Effector CD8-positive, alpha-beta T cell (primary cell): ENCODE data around the gene ZIC4.

ENCODE experiments used
- DNase-seq: peaks from one replicate; lab custom pipeline; 2025; lab: John Stamatoyannopoulos, UW

The ZIC4 gene

DNA sequence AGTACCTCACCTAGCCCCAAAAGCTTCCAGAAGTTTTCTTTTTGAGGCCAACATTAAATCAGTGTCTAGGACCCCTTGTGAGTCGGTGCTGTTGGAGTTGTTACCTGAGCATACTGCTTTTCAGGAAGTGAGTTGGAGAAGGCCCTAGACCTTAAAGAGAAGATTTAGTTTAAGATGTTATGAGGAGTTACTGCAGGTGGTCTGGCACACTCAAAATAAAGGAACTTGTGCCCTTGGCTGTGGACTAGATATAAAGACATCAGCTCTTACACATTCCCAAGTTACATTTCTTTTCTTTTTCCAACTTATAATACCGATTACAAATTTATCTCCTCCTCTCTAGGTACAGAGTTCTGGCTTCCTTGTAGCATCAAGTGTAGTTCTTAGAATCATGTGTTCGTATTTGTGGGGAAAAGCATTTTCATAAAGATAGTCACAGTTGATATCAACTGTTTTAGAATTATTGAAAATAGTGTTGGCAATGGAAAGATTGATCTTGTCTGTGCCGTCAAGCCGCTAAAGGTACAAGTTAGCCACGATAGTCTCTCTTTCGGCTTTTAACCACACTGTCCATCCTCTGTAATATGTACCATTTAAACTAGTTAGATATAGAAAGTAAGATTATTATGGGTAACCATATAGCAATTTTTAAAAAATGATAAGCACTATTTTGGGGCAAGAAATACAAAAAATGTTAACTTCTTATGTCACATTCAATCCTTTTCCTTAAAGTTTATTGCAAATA is 11.4 kb upstream of the ZIC4 start:
- no peak for DNase-seq

DNA sequence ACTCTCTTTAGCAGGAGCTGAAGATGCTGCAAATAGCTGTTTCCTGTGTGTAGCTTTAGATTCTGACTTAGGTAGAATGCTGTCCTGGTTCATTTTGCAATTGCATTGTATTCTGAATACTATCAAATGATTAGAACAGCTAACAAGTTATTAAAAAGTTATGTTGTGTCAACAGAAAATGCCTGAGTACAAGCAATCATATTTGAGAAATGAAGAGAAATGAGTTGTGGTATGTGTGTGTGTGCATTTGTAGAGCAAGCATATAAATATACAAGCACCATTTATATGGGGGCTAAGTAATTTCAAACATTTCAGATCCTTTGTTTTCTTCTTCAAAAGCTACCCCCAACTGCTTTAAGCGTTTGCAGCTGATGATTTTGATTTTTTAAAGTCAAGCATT is 10.6 kb upstream of the ZIC4 start:
- no peak for DNase-seq

DNA sequence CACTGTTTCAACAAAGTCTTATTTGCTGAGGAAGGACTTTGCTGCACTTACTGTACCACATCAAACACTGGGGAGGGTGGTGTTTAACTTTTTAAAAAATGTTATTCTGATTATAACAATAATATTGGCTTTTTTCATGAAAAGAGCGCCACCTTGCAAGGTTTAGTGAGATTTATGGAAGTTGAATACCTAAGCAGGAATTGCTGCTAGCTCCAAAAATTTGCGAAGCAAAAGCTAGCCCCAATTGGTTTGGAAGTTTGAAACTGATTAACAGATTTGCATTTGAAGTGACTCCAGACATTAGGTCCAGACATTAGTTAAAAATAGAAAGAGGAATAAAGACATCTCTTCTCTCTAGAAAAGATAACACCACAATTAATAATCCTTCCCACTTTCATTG is 9.5 kb upstream of the ZIC4 start:
- no peak for DNase-seq

DNA sequence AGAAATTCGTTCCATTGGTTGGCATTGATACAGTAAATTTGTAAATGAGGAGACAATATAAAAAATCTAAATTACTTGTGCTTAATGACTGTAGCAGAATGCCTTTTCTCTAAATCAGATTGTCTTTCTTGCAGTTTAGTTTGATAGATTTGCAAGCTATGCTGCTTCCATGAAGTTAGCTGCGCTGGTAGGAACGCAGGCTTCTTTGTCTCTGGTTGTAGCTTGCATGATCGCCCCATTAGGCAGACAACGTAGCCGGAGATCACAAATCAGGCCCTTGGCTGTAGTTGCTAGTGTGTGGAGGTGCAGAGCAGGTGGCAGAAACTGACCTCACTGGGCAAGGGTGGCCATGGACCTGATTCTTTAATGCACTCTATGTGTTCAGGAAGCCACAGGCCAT is 8.9 kb upstream of the ZIC4 start:
- DNase-seq = no peak

DNA sequence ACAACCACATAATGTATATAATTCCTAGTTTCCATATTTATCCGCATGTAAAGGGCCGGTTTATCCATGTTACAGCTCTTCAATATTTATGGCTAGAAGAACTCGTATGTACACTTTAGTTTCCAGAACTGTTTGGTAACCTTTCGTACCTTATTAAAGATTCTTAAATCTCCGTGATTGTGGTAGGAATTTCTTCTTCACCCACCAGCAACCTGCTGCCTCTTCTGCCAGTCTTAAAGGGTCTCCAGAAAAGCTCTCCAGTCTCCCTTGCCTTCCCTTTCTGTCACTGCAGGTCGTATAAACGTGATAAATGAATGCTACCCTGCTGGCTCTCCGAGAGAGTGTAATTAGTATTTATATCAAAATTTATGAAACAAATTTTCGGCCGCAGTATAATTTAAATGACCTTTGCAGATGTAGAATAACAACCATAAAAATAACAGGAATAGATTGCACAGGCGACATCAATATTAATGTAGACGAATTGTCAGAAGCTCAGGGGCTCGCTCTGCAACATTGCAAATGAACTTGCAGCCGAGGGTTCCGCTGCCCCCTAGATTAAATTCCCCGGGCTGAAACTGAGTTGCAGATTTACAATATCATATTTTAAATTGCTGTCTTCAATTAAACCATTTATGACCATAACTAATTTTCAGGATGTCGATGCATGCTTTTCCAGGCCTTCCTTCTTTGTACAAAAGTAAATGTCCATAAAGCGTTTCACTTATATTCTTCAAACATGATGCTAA is 8.2 kb upstream of the ZIC4 start:
- DNase-seq = no peak

DNA sequence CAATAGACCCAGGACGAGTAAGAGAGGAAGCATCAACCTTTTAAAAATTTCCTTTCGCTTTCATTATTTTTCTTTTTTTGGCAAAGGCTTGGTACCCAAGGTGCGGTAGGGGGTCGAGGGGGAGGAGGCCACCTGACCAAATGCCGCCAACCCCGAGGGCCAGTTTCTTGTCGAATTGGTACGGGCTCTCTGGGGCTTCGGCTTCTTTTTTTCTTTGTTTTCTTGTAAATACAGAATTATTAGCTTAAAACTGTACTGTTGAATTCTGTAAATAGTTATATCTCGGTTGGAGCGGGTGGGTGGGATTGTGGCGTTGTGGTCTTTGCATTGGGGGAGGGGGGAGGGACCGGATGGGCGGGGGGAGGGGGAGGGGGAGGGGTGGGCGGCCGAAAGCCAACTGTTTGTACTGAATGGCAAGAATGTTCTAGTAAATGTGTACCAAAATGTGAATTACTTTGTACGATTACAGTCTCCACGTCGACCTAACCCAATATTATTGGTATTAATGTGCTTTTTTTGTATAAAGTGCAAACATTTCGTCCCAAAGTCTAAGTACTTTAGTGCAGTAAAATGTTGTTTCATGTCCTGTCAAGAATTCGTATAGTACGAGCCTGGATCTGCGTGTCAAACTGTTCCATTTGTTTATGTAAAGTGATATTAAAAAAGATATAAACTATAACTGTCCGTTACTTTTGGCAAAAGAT is 7.5 kb upstream of the ZIC4 start:
- DNase-seq = no peak

DNA sequence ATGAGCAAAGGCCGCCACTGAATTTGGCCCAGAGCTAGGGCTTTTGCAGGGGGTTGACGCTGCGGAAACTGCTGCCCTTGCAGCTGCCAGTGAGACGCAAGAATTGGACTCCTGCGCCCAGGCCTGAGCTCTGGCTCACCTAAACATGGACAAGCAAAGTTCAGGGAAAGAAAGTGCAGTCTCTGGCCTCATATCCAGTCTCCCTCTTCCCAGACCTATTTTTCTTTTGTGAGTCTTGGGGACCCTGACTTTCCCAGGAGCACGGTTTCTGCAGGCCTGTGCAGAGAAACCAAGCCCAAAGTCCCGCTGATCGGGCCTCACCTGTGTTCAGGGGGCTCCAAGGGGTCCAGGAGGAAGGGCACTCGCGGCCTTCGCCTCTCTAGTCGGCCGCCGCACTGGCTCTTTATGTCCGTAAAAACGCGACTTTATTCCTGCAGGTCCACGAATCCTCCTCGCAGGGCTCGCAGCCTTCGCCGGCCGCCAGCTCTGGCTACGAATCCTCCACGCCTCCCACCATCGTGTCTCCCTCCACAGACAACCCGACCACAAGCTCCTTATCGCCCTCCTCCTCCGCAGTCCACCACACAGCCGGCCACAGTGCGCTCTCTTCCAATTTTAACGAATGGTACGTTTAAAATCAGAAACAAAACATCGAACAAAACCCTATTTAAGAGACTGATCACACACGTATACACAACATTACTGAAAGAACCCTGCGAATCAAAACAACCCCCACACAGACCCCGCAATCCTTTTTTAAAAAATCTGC is 6.8 kb upstream of the ZIC4 start:
- DNase-seq = no peak

DNA sequence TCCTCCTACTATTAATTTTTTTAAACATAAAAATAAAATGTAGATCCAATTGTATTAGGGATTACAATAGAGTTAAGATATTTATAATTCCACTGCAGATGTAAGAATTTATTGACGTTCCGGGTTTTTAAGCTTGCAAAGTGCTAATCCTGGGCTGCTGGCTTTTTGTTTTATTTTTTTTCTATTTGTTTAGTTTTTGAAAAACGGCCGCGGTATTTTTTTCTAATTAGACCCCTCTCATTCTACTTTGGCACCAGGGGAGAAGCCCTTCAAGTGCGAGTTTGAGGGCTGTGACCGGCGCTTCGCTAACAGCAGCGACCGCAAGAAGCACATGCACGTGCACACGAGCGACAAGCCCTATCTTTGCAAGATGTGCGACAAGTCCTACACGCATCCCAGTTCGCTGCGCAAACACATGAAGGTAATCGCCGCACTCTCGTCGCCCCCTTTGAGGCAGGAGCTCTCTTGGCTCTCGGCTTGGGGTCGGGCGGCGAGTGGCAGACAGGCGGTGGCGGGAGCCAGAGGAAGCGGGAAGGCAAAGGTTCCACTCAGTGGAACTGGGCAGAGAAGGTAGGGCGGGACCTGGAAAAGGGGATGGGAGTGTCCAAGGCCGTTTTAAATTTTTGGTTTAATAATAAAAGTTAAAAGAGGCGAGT is 6.0 kb upstream of the ZIC4 start:
- DNase-seq = no peak

DNA sequence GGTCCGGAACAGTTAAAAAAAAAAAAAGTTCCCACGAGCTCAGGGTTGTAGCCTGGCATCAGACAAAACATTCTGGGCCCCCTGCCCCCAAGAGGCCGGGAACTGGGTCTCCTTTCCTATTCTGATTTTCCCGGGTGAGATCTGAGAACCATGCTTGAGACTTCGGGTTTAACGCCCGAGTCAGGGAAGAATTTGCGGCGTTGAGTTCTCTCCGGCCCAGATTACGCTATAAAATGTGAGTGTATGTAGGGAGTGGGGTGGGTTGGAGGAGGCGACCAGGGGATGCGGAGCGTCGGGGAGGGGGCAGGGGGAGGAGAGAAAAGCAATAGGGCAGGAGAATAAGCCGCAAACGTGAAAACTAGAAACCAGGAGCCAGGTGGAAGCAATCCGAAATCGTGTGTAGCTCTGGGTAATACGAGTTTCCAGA is 5.5 kb upstream of the ZIC4 start:
- no peak for DNase-seq

DNA sequence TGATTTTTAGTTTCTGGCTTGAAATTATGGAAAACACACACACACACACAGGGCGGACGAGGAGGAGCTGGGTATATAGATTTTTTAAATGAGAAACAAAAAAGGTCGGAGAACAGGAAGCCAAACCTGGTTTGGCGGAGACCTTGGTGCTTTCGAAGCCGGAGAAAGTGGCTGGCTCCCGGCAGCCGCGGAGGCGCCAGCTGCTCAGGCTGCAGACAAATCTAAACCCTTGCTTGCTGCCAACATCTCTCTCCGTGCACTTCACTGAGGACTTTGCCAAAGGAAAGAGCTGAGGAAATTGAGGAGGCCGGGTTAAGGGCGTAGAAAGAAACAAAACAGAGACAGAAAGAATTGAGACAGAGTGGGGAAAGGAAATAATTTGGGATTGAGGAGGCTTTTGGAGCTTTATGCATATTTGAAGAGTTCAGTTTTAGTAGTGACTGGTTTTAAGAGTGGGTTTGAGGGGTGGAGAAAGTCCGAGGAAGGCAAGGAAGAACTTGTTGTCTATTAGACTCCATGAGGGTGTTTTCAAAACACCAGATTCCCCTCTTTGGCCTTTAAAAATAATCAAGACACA is 5.0 kb upstream of the ZIC4 start:
- no peak for DNase-seq

DNA sequence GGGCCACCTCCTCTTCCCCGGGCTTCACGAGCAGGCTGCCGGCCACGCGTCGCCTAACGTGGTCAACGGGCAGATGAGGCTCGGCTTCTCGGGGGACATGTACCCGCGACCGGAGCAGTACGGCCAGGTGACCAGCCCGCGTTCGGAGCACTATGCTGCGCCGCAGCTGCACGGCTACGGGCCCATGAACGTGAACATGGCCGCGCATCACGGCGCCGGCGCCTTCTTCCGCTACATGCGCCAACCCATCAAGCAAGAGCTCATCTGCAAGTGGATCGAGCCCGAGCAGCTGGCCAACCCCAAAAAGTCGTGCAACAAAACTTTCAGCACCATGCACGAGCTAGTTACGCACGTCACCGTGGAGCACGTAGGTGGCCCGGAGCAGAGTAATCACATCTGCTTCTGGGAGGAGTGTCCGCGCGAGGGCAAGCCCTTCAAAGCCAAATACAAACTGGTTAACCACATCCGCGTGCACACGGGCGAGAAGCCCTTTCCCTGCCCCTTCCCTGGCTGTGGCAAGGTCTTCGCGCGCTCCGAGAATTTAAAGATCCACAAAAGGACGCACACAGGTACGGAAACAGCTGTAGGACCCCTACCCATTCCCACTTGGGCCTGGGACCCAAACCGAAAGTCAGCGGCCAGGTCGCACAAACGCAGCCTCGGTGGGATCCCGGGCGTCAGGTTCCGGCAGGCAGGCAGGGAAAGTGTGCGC is 4.3 kb upstream of the ZIC4 start:
- DNase-seq = no peak

DNA sequence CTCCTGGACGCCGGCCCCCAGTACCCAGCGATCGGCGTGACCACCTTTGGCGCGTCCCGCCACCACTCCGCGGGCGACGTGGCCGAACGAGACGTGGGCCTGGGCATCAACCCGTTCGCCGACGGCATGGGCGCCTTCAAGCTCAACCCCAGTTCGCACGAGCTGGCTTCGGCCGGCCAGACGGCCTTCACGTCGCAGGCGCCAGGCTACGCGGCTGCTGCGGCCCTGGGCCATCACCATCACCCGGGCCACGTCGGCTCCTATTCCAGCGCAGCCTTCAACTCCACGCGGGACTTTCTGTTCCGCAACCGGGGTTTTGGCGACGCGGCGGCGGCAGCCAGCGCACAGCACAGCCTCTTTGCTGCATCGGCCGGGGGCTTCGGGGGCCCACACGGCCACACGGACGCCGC is 3.8 kb upstream of the ZIC4 start:
- DNase-seq = no peak

DNA sequence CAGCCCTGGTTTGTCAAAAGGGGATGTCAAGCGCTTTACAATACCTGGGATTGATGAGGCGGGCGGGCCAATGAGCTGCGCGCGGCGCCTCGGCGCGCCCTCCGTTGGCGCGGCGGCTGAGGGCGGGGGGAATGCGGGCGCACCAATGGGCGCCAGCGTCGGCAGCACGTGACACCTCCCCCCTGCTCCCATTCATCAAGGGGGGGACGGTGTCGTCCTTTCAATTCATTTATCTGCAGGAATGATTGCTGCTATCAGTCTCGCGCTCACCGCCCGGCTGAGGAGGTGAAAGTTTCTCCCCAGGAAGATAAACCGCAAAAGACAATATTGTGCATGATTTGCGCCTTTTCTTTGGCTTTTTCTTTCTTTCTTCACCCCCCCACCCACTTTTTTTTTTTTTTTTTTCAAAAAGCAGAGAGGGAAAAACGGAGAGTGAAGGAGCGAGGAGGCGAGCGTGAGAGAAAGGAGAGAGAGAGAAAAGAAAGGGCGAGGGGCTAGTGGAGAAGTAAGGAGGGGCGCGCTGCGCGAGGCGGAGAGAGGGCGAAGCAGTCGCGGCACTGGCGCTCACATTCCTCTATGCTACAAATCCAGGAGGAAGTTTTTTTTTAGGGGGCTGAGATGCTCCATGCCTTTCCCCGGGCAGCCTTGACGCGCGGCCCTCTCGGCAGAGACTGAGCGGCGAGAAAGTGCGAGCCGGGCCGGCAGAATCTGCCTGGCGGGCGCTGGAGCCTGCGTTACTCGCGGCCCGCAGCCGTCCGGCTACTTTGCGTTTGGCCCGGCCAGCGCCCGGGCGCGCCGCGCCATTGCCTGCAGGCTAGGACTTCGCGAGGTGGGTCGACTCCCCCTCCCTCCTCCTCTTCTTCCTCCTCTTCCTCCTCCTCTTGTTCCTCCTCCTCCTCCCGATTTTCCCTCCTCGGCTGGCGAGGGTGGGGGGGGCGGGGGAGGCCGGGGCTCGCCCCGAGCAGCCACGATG is 3.1 kb upstream of the ZIC4 start, which contains the start of gene ZIC1:
ZIC1 (plus strand) TSS at position 223 of the 973 bp plus-strand sequence; CDS start at position 971, 748 bp downstream.
- no peak for DNase-seq

DNA sequence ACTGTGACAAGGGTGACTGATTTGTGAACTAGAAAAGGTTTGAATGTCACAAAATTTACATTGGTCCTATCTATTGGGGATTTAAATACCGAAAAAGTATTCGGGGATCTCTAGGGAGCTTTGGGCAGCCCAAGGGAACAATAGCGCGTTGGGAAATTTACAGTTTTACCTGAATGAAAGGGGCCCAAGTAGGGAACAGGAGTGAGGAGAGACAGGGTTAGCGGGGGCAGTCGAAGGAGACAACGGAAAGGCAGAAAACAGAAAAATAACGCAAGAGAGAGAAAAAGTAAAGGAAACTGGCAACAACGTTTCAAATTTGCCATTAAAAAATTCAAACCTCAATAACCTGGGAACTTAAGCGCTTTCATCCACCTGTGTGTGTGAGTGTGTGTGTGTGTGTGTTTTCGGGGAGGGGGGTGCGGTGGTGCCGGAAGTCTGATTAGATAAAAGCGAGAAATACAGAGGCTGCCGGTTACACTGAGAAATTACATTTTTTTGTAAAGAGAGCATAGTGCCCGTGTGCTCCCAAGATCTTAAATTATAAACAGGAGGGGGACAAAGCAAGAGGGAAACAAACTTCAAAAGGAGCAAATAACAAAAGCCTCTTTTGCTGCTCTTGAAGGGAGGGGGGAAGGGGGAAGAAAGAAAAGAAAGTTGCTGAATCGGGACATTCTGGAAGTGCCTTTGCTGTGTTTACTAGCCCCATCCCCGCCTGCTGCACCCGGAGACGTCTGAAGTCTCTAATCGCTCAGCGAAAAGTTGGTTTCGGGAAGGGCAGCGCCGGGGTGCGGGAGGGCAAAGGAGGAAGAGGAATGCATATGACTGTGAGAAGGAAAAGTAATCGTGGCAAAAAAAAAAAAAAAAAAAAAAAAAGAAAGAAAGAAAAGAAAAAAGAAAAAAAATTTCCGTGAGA is 2.1 kb upstream of the ZIC4 start:
- DNase-seq = no peak

DNA sequence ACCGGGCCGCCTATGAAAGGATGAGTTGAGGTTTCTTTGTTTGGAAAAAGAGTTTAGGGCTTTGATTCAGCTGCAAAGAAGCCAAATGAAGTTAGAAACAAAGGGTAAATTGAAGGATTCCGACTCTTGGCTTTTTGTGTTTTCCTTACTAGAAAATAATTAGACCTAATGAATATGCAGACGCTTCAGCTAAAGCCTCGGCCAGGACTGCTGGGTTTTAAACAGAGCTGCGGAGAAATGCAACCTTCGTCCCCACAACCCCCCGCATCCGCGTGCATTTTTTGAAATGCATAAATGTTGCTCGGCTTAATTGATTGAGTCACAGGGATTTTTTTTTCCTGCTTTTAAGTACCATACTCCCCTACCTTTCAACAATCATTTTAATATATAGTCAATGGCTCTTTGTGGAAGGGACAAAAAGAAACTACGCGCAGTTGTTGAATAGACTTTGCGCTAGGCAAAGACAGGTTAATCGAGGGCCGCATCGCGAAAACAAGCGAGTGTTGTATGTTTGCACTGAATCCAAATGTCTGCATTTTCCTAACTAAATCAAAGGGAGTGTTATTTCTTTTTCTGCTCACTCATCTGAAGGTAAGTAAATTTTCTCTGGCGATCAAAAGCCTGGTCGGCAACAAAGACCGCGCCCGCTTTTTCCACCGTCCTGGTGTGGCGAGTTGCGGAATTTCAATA is 1.3 kb upstream of the ZIC4 start:
- no peak for DNase-seq

DNA sequence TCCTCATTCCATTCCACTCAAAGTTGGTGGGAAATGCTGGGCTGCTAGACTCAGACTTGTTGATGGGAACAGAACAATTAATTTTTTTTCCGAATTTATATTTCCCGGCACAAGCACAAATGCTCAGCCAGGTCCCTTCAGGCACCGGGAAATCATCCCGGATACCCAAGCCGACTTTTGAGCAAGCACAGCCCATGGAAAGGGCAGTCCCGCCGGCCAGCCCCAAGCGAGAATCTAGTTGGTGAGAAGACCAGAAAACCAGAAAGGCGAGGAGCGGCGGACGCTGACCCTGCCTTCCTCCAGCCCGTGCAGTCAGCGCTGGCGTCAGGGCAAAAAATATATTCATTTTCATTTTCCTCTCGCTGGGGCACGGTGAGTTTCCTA is 763 bp upstream of the ZIC4 start:
- DNase-seq = no peak

DNA sequence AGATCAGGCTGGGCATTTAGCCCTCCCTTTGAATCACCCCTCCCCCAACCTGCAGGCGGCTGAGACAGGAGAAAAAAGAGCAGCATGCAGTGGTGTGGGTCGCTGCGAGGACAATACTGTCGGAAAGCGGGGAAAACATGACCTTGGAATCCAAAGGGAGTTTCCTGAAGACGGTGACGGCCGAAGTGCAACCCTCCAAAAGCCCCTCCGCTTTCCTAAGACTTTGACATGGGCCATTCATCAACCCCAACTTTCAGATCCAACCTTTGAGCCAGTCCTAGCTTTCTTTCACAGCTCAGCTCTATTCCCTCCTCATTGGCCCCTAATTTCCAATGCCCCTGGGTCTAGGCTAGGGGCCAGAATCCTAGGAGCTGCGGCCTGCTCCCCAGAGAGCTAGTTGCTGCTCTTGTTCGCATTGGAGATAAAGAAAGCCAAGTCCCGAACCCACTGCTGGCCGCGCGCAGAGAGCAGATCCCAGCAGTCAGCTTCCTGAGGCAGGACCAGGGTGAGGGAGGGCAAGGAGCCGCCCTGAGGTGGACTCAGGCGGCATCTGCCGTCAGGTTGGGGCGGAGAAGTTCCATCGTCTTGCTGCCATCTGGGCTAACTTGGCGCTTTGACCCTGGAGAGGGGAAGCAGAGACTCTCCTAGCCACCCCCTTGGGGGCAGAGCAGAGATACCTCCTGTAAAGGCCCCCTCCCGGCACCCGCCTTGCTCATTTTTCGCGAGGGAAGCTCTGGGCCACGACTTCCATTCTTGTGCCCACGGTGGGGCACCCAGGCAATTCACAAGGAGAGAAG is 914 bp downstream of the ZIC4 start:
- no peak for DNase-seq
